H1 (cell line): ENCODE results near the gene NOS1AP. TPM values are rescaled to one million over a fixed set of nuclear protein-coding genes. Genes with fewer than 3 reads are reported as not detected.

Experiments
- CTCF ChIA-PET: fragments of 300-600 bp; sonication (Branson Sonifier 250); formaldehyde crosslinking; loops from one replicate; lab custom pipeline; 2021; ENCODE audit not compliant: partially characterized antibody; lab: Charles Lee
- POLR2A ChIA-PET: fragments of 300-600 bp; sonication (Branson Sonifier 250); formaldehyde crosslinking; loops from one replicate; lab custom pipeline; 2021; ENCODE audit warnings: inconsistent platforms; ENCODE audit not compliant: partially characterized antibody; lab: Charles Lee
- DNase-seq, 2 experiments: peaks; one replicate each; pipeline versions ENCODE4 v3.0.0 to v3.0.0-alpha.2; 2010 to 2022; ENCODE audit warnings: low spot score in 2 of 2, low read depth in 1 of 2, mixed read lengths in 1 of 2
- FAIRE-seq: peaks from 2 replicates; lab custom pipeline; 2011; peaks lifted over from hg19 to GRCh38; lab: Jason Lieb, UNC
- H2AFZ ChIP-seq: 2 replicates; pipeline ENCODE4 v1.8.1; 2012; ENCODE audit warnings: low read length, inconsistent platforms
- H2AK5ac ChIP-seq: 2 replicates; pipeline ENCODE4 v1.6.1; 2013; ENCODE audit warnings: low read depth, low read length
- H2BK120ac ChIP-seq: replicated peaks from 2 replicates; pipeline ENCODE3; 2013; ENCODE audit warnings: low read depth, low read length, inconsistent platforms
- H2BK12ac ChIP-seq: 2 replicates; pipeline ENCODE4 v1.6.1; 2013; ENCODE audit warnings: low read depth, low read length
- H2BK15ac ChIP-seq: 2 replicates; pipeline ENCODE4 v1.6.1; 2013; ENCODE audit warnings: low read length
- H2BK20ac ChIP-seq: 2 replicates; pipeline ENCODE4 v1.6.1; 2013; ENCODE audit warnings: low read length
- H2BK5ac ChIP-seq: 2 replicates; pipeline ENCODE4 v1.6.1; 2013; ENCODE audit warnings: low read depth, low read length
- H3K14ac ChIP-seq: 2 replicates; pipeline ENCODE4 v1.6.1; 2013; ENCODE audit warnings: inconsistent platforms; ENCODE audit not compliant: insufficient read length
- H3K18ac ChIP-seq: 2 replicates; pipeline ENCODE4 v1.6.1; 2013; ENCODE audit warnings: low read length; ENCODE audit errors: extremely low read depth
- H3K23ac ChIP-seq: 2 replicates; pipeline ENCODE4 v1.6.1; 2013; ENCODE audit warnings: inconsistent platforms; ENCODE audit not compliant: insufficient read length
- H3K23me2 ChIP-seq: 2 replicates; pipeline ENCODE4 v1.6.1; 2013; ENCODE audit warnings: low read depth, low read length
- H3K27ac ChIP-seq: 2 replicates; pipeline ENCODE4 v1.6.1; 2011; ENCODE audit warnings: low read depth, low read length, inconsistent platforms
- H3K27me3 ChIP-seq, 4 experiments: replicated peaks in 1 of 4; 1 replicate in 1 of 4; 2 replicates in 3 of 4; pipeline versions ENCODE4 v1.6.1 to v1.8.1; 2011 to 2013; ENCODE audit warnings: low read length in 3 of 4, mild to moderate bottlenecking in 3 of 4, inconsistent platforms in 2 of 4, mixed read lengths in 2 of 4, moderate library complexity in 1 of 4; ENCODE audit not compliant: control insufficient read depth in 3 of 4, insufficient read depth in 3 of 4; ENCODE audit errors: extremely low read depth in 1 of 4
- H3K36me3 ChIP-seq, 4 experiments: 2 replicates each; pipeline versions ENCODE4 v1.6.1 to v1.8.1; 2011 to 2013; ENCODE audit warnings: mild to moderate bottlenecking in 4 of 4, low read length in 3 of 4, moderate library complexity in 2 of 4, control low read depth in 1 of 4, inconsistent platforms in 1 of 4; ENCODE audit not compliant: insufficient read depth in 4 of 4, control insufficient read depth in 2 of 4
- H3K4ac ChIP-seq: replicated peaks from 2 replicates; pipeline ENCODE3; 2013; ENCODE audit warnings: low read length, low read depth, mixed read lengths, inconsistent platforms; ENCODE audit not compliant: insufficient read length
- H3K4me1 ChIP-seq, 4 experiments: replicated peaks in 1 of 4; 1 replicate in 1 of 4; 2 replicates in 3 of 4; pipeline versions ENCODE4 v1.6.1 to v1.8.1; 2011 to 2013; ENCODE audit warnings: low read length in 3 of 4, inconsistent platforms in 2 of 4, mixed read lengths in 1 of 4; ENCODE audit not compliant: insufficient read depth in 4 of 4, control insufficient read depth in 3 of 4
- H3K4me2 ChIP-seq, 2 experiments: 2 replicates each; pipeline versions ENCODE4 v1.6.1 to v1.8.1; 2011 to 2013; ENCODE audit warnings: low read depth in 2 of 2, low read length in 2 of 2, control low read depth in 1 of 2, inconsistent platforms in 1 of 2, mild to moderate bottlenecking in 1 of 2; ENCODE audit not compliant: insufficient read depth in 1 of 2
- H3K4me3 ChIP-seq, 4 experiments: fragments of 200-600, 300-600 bp in 1 of 4; sonication (generic), shearing (Covaris generic), sonication (Bioruptor Twin) in 1 of 4; 2 replicates each; pipeline versions ENCODE4 v1.5.1 to v1.8.1; 2011 to 2016; ENCODE audit warnings: low read length in 4 of 4, low read depth in 3 of 4, control low read depth in 2 of 4, inconsistent platforms in 2 of 4, mild to moderate bottlenecking in 2 of 4, mixed read lengths in 1 of 4, moderate library complexity in 1 of 4; ENCODE audit not compliant: insufficient read depth in 2 of 4; ENCODE audit errors: extremely low read depth in 1 of 4
- H3K56ac ChIP-seq: replicated peaks from 2 replicates; pipeline ENCODE3; 2013; ENCODE audit warnings: low read depth, mild to moderate bottlenecking, mixed read lengths, low read length, inconsistent platforms; ENCODE audit not compliant: insufficient read length
- H3K79me1 ChIP-seq: 2 replicates; pipeline ENCODE4 v1.6.1; 2013; ENCODE audit warnings: low read depth, low read length, control low read depth
- H3K79me2 ChIP-seq, 2 experiments: 2 replicates each; pipeline versions ENCODE4 v1.6.1 to v1.8.1; 2012 to 2013; ENCODE audit warnings: low read length in 2 of 2, mild to moderate bottlenecking in 2 of 2, inconsistent platforms in 1 of 2; ENCODE audit not compliant: insufficient read depth in 2 of 2, control insufficient read depth in 1 of 2
- H3K9ac ChIP-seq, 4 experiments: replicated peaks in 1 of 4; 1 replicate in 1 of 4; 2 replicates in 3 of 4; pipeline versions ENCODE4 v1.6.1 to v1.8.1; 2011 to 2013; ENCODE audit warnings: low read depth in 3 of 4, low read length in 3 of 4, control low read depth in 2 of 4, mild to moderate bottlenecking in 2 of 4, moderate library complexity in 2 of 4, inconsistent platforms in 1 of 4; ENCODE audit errors: extremely low read depth in 1 of 4
- H3K9me3 ChIP-seq, 2 experiments: 2 replicates each; pipeline versions ENCODE4 v1.6.1 to v1.8.1; 2012 to 2013; ENCODE audit warnings: mild to moderate bottlenecking in 2 of 2, moderate library complexity in 2 of 2, control low read depth in 1 of 2, inconsistent platforms in 1 of 2, low read depth in 1 of 2, low read length in 1 of 2, mixed read lengths in 1 of 2; ENCODE audit not compliant: insufficient read depth in 2 of 2
- H4K20me1 ChIP-seq, 2 experiments: replicated peaks in 1 of 2; 2 replicates each; pipeline versions ENCODE3 to v1.8.1; 2011 to 2013; ENCODE audit warnings: inconsistent platforms in 2 of 2, low read length in 2 of 2, mild to moderate bottlenecking in 1 of 2; ENCODE audit not compliant: insufficient read depth in 2 of 2, control insufficient read depth in 1 of 2
- H4K5ac ChIP-seq: 2 replicates; pipeline ENCODE4 v1.6.1; 2013; ENCODE audit warnings: low read length, low read depth, mixed read lengths, inconsistent platforms; ENCODE audit not compliant: insufficient read length
- H4K8ac ChIP-seq: 2 replicates; pipeline ENCODE4 v1.8.0; 2013; ENCODE audit warnings: mild to moderate bottlenecking, moderate library complexity, low read length, inconsistent platforms; ENCODE audit not compliant: insufficient read depth; ENCODE audit errors: extremely low read depth
- H4K91ac ChIP-seq: replicated peaks from 2 replicates; pipeline ENCODE3; 2013; ENCODE audit warnings: low read length, mixed read lengths, inconsistent platforms; ENCODE audit not compliant: insufficient read length
- BCL11A ChIP-seq, 2 experiments: IDR thresholded peaks; one replicate each; pipeline ENCODE4 v1.6.1; 2011; ENCODE audit warnings: low read depth in 2 of 2, low read length in 2 of 2, mild to moderate bottlenecking in 2 of 2
- CTBP2 ChIP-seq: IDR thresholded peaks from 2 replicates; pipeline ENCODE4 v1.7.0; 2011; ENCODE audit warnings: borderline replicate concordance, mild to moderate bottlenecking, moderate library complexity, mixed read lengths, low read length; ENCODE audit not compliant: insufficient read depth, insufficient read length
- CTCF ChIP-seq, 3 experiments: IDR thresholded peaks; 1 replicate in 2 of 3; 2 replicates in 1 of 3; pipeline versions ENCODE4 v1.5.1 to v1.6.1; 2011; ENCODE audit warnings: low read length in 3 of 3, mild to moderate bottlenecking in 3 of 3, inconsistent platforms in 2 of 3, low read depth in 1 of 3, moderate library complexity in 1 of 3; ENCODE audit not compliant: insufficient read depth in 1 of 3; ENCODE audit errors: control extremely low read depth in 1 of 3
- EGR1 ChIP-seq: IDR thresholded peaks from 2 replicates; pipeline ENCODE4 v1.6.1; 2011; ENCODE audit warnings: low read depth, low read length, borderline replicate concordance
- SAP30 ChIP-seq: fragments of 300-600 bp; sonication (generic); IDR thresholded peaks from 2 replicates; pipeline ENCODE4 v1.7.1; 2012; ENCODE audit warnings: low read length, moderate library complexity, mild to moderate bottlenecking, inconsistent platforms; ENCODE audit not compliant: insufficient read depth, insufficient replicate concordance
- SP1 ChIP-seq: IDR thresholded peaks from 2 replicates; pipeline ENCODE4 v1.6.1; 2011; ENCODE audit warnings: low read depth, low read length
- WGBS, 2 experiments: shearing (Covaris generic) in 1 of 2; methylation state at CpG; one replicate each; pipeline versions ENCODE4 v1.1.6 to v1.1.7; 2013 to 2015; ENCODE audit warnings: low lambda C conversion rate in 2 of 2, mixed read lengths in 2 of 2, inconsistent platforms in 1 of 2, low coverage in 1 of 2, missing lambda C conversion rate in 1 of 2; ENCODE audit not compliant: insufficient replicate concordance in 2 of 2, insufficient coverage in 1 of 2, insufficient read length in 1 of 2; ENCODE audit errors: extremely low coverage in 1 of 2, missing lambda C conversion rate in 1 of 2; 5-methylcytosine and 5-hydroxymethylcytosine counted together
- polyA plus RNA-seq, 7 experiments: library from polyadenylated mRNA; depleted of rRNA in 3 of 7; stranded (reverse) in 5 of 7; unstranded in 2 of 7; fragments of >200 nt in 5 of 7; fragments of 200-250 nt in 2 of 7; gene quantifications; 1 replicate in 5 of 7; 2 replicates in 1 of 7; 4 replicates in 1 of 7; pipeline versions ENCODE4 v1.2.1 to v1.2.3, GENCODE V29; 2011 to 2013; ENCODE audit warnings: missing spikeins in 2 of 7, mixed read lengths in 2 of 7
- total RNA-seq: library from RNA; stranded (reverse); fragmentation: NEBNext Ultra II Directional; extraction: Animal tissue kit (Norgen Biotek cat#: 25700); gene quantifications from 2 replicates; pipeline ENCODE4 v1.2.1, GENCODE V29; 2021
- TF ChIP-seq, protein P1 (sequence below): IDR thresholded peaks from 2 replicates; pipeline ENCODE4 v1.6.1; 2011; ENCODE audit warnings: low read length, improper control_type of control experiment
- TF ChIP-seq, protein P2 (sequence below): IDR thresholded peaks from 2 replicates; pipeline ENCODE4 v1.6.1; 2012; ENCODE audit warnings: inconsistent platforms

NOS1AP gene
- total and polyA plus RNA-seq, 2 of the 8 experiments (the other 6 are each of a cell fraction or from before 2014, with no cell fraction given) = 2.4 to 12.1 TPM

GRCh38 chr1:162293073-162293692 lies 223.7 kb downstream of the NOS1AP start:
- Histone ChIP-seq H3K79me2 (no peaks in the 10 kb centered on the region), H2AFZ (no peak overlapping the region), H2BK12ac (no peak overlapping the region), H3K23ac (no peak overlapping the region), H4K8ac (no peak overlapping the region), H4K5ac (no peak overlapping the region), H3K18ac (no peak overlapping the region), H2BK120ac (no peak overlapping the region), H4K20me1 (peaks cover 0 to 1% of the 10 kb centered on the region in 2 experiments), H3K4ac (no peak overlapping the region), H4K91ac (no peak overlapping the region), H3K4me3 (no peak overlapping the region), H3K4me2 (no peak overlapping the region), H3K14ac (no peak overlapping the region), H2BK20ac (no peak overlapping the region), H3K36me3 (no peaks in the 10 kb centered on the region; a peak in 1 of 8 replicates), H3K23me2 (no peaks in the 10 kb centered on the region; the same call in 1 of the 2 replicates), H3K4me1 (no peaks in the 10 kb centered on the region; a peak in 1 of 7 replicates), H3K56ac (no peak overlapping the region), H3K27me3 (no peaks in the 10 kb centered on the region), H3K27ac (no peak overlapping the region), H3K9ac (no peak overlapping the region), H3K9me3 (no peaks in the 10 kb centered on the region), H3K79me1 (no peaks in the 10 kb centered on the region), H2BK5ac (no peak overlapping the region), H2BK15ac (no peak overlapping the region), H2AK5ac (no peak overlapping the region)
- ChIA-PET POLR2A (no interaction called here), CTCF (no interaction called here)
- DNase-seq (no peak), FAIRE-seq (no peak)
- WGBS, 2 experiments = 89% methylated on average over 5 of the region's 5 CpGs; no CpG with 5 or more reads in 1 of the 2 experiments
- TF ChIP-seq, protein P1, sequence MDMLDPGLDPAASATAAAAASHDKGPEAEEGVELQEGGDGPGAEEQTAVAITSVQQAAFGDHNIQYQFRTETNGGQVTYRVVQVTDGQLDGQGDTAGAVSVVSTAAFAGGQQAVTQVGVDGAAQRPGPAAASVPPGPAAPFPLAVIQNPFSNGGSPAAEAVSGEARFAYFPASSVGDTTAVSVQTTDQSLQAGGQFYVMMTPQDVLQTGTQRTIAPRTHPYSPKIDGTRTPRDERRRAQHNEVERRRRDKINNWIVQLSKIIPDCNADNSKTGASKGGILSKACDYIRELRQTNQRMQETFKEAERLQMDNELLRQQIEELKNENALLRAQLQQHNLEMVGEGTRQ = no peak
- no peak for TF ChIP-seq CTBP2
- no peak for TF ChIP-seq BCL11A (IDR thresholded peaks at IDR 0.05; ENCODE audit: low read depth in 2 of 2, low read length in 2 of 2)
- no peak for TF ChIP-seq SAP30
- no peak for TF ChIP-seq EGR1
- TF ChIP-seq SP1 = no peak
- TF ChIP-seq CTCF (IDR thresholded peaks at IDR 0.05; ENCODE audit: control extremely low read depth in 1 of 3, insufficient read depth in 1 of 3, low read depth in 1 of 3, low read length in 3 of 3) = no peak
- TF ChIP-seq, protein P2, sequence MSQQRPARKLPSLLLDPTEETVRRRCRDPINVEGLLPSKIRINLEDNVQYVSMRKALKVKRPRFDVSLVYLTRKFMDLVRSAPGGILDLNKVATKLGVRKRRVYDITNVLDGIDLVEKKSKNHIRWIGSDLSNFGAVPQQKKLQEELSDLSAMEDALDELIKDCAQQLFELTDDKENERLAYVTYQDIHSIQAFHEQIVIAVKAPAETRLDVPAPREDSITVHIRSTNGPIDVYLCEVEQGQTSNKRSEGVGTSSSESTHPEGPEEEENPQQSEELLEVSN = no peak
